Naive B cell (primary cell): ENCODE results near the gene UCHL5. TPM values are rescaled to one million over a fixed set of nuclear protein-coding genes. Genes with fewer than 3 reads are reported as not detected.
A peak's percentile ranks its signal among the peaks of the same experiment; 100 is the strongest.
"Not testable (repeated sequence)": the region's sequence is repeated elsewhere in the genome, so short reads cannot be mapped to it uniquely, and the experiment has no call there.

Experiments used
- ATAC-seq, 2 donors: fragments of 150-1000 bp; cut with Tn5 transposase; 2 replicates each; pipeline ENCODE4 v1.10.0; 2021; ENCODE audit warnings: low read depth in 2 of 2, mild to moderate bottlenecking in 2 of 2, moderate library complexity in 2 of 2
- DNase-seq: peaks from one replicate; pipeline ENCODE4 v3.0.0; 2022
- H3K27ac Mint-ChIP-seq, 6 donors: one replicate each; pipeline ENCODE4 v1.8.0; 2020 to 2022; ENCODE audit warnings: mild to moderate bottlenecking in 6 of 6, mixed read lengths in 6 of 6, moderate library complexity in 5 of 6, inconsistent platforms in 2 of 6
- H3K27me3 Mint-ChIP-seq, 3 donors: one replicate each; pipeline ENCODE4 v1.8.0; 2021 to 2022; ENCODE audit warnings: mixed read lengths in 3 of 3, mild to moderate bottlenecking in 1 of 3
- H3K36me3 Mint-ChIP-seq, 2 donors: one replicate each; pipeline ENCODE4 v1.8.0; 2020 to 2022; ENCODE audit warnings: mixed read lengths in 2 of 2, inconsistent platforms in 1 of 2, mild to moderate bottlenecking in 1 of 2
- H3K4me1 Mint-ChIP-seq, 3 donors: one replicate each; pipeline ENCODE4 v1.8.0; 2020 to 2022; ENCODE audit warnings: mixed read lengths in 3 of 3, inconsistent platforms in 1 of 3, mild to moderate bottlenecking in 1 of 3, moderate library complexity in 1 of 3
- H3K4me3 Mint-ChIP-seq, 8 donors: one replicate each; pipeline ENCODE4 v1.8.0; 2020 to 2022; ENCODE audit warnings: mild to moderate bottlenecking in 8 of 8, mixed read lengths in 8 of 8, moderate library complexity in 8 of 8, inconsistent platforms in 2 of 8
- H3K9me3 Mint-ChIP-seq, 7 donors: one replicate each; pipeline ENCODE4 v1.8.0; 2020 to 2022; ENCODE audit warnings: mixed read lengths in 7 of 7, mild to moderate bottlenecking in 5 of 7, inconsistent platforms in 2 of 7, moderate library complexity in 1 of 7
- polyA plus RNA-seq, 6 donors: library from polyadenylated mRNA; unstranded; fragments of 300-500 nt; fragmentation: Illumina TruSeq; gene quantifications; one replicate each; pipeline ENCODE4 v1.2.3, GENCODE V29; 2021; ENCODE audit warnings: low read depth in 6 of 6

UCHL5 gene
- polyA plus RNA-seq, 6 donors from 2014 or later, result 40.8 to 59.5 (median 45.0) TPM

DNA sequence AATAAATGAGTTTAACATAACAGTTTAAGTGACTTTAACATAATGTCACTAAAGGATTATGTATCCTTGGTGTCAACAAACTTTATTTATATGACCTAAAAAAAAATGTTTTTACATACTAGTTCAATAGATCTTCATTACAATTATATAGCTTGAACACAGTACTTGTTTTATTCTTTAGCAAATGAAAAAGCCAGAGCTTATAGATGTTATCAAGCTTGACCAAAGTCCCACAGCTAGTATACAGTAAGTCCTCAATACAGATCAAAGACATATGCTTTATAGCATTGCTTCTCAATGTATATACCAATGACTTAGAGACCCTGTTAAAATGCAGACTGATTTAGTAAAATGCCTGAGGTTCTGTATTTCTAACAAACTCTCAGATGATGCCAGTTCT is 42.4 kb downstream of the UCHL5 start:
- DNase-seq (no peak), ATAC-seq (no peak)
- H3K9me3 Mint-ChIP-seq, result no peaks in the 10 kb centered on the region
- no peaks in the 10 kb centered on the region for H3K36me3 Mint-ChIP-seq
- no peaks in the 10 kb centered on the region for H3K27me3 Mint-ChIP-seq
- no peaks in the 10 kb centered on the region for H3K4me1 Mint-ChIP-seq
- no peak overlapping the region for H3K27ac Mint-ChIP-seq
- no peak overlapping the region for H3K4me3 Mint-ChIP-seq

DNA sequence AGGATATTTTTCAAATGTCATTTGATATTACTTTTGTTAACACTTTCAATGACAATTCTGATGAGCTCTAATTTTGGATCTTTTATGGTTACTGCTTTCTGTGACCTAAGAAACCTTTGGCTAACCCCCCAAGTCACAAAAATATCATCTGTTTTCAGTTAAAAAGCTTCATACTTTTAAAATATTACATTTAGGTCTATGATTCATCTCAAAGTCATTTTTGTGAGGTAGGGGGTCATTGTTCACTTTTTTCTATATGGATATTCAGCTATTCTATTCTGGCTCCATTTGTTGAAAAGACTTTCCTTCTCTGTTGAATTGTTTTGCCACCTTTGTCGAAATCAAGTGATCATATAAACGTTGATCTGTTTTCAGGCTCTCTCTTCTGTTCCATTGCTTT is 44.8 kb downstream of the UCHL5 start:
- no peak overlapping the region for H3K4me3 Mint-ChIP-seq
- H3K27ac Mint-ChIP-seq, result peak overlapping the region in 1 of 6 donors; percentile 58
- H3K9me3 Mint-ChIP-seq, result no peaks in the 10 kb centered on the region
- H3K4me1 Mint-ChIP-seq, result no peaks in the 10 kb centered on the region
- no peaks in the 10 kb centered on the region for H3K36me3 Mint-ChIP-seq
- no peaks in the 10 kb centered on the region for H3K27me3 Mint-ChIP-seq
- DNase-seq, result no peak
- no peak for ATAC-seq

DNA sequence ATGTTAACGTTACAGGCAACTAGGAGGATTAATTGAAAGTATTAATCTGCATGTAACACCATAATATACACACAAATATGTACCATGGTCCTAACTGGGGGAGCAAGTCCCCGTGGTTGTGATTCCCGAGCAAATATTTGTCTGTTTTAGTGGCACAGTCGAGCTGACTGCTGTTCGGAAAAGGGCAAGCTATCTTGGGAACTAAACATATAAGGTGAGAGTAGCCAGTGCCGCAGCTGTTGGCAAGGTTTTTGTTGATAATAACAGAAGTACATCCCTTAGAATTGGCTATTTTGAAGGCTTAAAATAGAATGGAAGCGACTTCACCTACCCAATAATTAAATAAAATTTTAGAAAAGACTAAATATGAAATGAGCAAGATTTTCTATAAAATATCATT is 45.5 kb downstream of the UCHL5 start:
- Mint-ChIP-seq H3K4me1 (no peaks in the 10 kb centered on the region), H3K27me3 (no peaks in the 10 kb centered on the region), H3K27ac (no peak overlapping the region), H3K9me3 (no peaks in the 10 kb centered on the region), H3K36me3 (no peaks in the 10 kb centered on the region), H3K4me3 (no peak overlapping the region)
- DNase-seq (no peak), ATAC-seq (no peak)

DNA sequence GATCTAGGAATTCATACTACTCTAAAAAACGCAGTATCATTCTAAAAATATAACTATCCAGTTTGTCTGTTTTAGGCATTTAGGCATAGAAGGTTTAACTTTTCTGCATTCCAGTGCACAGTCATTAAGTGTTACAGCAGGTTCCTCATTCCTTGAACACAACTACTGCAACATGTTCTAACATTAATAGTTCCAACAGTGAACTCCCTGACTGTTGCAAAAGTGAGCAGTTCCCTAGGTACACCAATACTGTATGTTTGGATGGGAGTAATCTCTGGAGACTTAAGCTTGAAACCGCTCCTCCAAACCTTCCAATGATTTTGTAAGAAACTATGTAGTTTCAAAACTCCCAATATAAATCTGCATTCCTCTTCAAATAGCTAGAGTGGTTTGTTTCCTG is 46.2 kb downstream of the UCHL5 start:
- no peaks in the 10 kb centered on the region for H3K9me3 Mint-ChIP-seq
- DNase-seq (no peak), ATAC-seq (no peak)

DNA sequence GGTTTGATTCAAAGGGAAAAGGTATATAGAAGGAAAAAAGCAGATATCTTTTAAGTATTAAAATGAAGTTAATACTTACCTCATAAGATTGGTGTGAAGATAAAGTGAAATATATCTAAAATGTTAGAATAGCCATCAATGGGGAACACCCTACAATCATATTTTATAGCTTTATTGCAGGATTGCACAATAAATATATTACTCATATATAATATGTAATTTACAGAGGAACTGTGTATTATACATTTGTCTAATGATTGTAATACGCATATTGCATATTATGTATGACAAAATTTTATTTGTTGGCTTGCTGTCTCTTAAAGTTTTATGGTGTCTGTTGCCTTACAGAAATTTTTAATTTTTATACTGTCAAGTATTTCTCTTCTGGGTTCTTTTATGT is 47.8 kb downstream of the UCHL5 start:
- no peak for DNase-seq
- Mint-ChIP-seq H3K36me3 (no peaks in the 10 kb centered on the region), H3K9me3 (peaks cover 0 to 2% (median 0%) of the 10 kb centered on the region in 7 donors), H3K27ac (peak overlapping the region in 1 of 6 donors; percentile 12), H3K4me1 (no peaks in the 10 kb centered on the region), H3K4me3 (no peak overlapping the region), H3K27me3 (no peaks in the 10 kb centered on the region)
- no peak for ATAC-seq

More for the DNA sequence above, 46.2 kb downstream of the UCHL5 start:
- H3K4me3 Mint-ChIP-seq, result no peak overlapping the region
- no peak overlapping the region for H3K27ac Mint-ChIP-seq
- H3K4me1 Mint-ChIP-seq, result no peaks in the 10 kb centered on the region
- H3K27me3 Mint-ChIP-seq, result no peaks in the 10 kb centered on the region
- no peaks in the 10 kb centered on the region for H3K36me3 Mint-ChIP-seq

DNA sequence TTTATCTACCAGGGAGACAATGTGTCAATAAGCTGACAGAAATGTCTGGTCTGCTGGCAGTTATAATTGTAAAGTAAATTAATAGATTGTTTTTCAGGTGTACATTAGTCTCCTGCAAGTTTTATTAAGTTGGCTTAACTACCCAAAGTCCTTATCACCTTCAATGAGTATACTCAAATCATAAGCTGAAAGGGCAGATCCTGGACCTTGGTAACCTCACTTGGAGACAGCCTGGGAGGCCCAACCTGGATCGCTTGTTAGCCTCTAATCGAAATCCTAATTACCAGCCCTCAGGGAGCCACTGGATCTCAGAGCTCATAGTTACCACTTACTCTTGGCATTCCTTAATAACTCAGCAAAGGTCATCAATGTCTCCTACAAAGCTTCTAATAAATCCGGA is 49.7 kb downstream of the UCHL5 start:
- no peaks in the 10 kb centered on the region for H3K27me3 Mint-ChIP-seq
- ATAC-seq, result no peak
- peaks cover 0 to 6% of the 10 kb centered on the region in 2 donors for H3K36me3 Mint-ChIP-seq
- peak overlapping the region in 1 of 6 donors; percentile 22 for H3K27ac Mint-ChIP-seq
- H3K4me1 Mint-ChIP-seq, result peaks cover 0 to 4% (median 0%) of the 10 kb centered on the region in 3 donors
- no peak for DNase-seq
- no peak overlapping the region for H3K4me3 Mint-ChIP-seq
- H3K9me3 Mint-ChIP-seq, result peaks cover 0 to 11% (median 8%) of the 10 kb centered on the region in 7 donors

DNA sequence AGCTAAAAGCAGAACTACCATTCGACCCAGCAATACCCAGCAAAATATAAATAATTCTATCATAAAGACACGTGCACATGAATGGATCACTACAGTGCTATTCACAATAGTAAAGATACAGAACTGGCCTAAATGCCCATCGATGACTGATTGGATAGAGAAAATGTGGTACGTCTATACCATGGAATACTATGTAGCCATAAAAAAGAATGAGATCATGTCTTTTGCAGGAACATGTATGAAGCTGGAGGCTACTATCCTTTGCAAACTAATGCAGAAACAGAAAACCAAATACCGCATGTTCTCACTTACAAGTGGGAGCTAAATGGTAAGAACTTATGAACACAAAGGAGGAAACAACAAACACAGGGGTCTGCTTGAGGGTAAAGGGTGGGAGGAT is 53.4 kb downstream of the UCHL5 start:
- peaks cover 17 to 23% of the 10 kb centered on the region in 2 donors for H3K36me3 Mint-ChIP-seq
- no peaks in the 10 kb centered on the region for H3K27me3 Mint-ChIP-seq
- H3K9me3 Mint-ChIP-seq, result peaks cover 0 to 17% (median 12%) of the 10 kb centered on the region in 7 donors
- no peak overlapping the region for H3K27ac Mint-ChIP-seq
- no peak overlapping the region for H3K4me3 Mint-ChIP-seq
- H3K4me1 Mint-ChIP-seq, result peaks cover 0 to 12% (median 4%) of the 10 kb centered on the region in 3 donors
- no peak for ATAC-seq
- no peak for DNase-seq

DNA sequence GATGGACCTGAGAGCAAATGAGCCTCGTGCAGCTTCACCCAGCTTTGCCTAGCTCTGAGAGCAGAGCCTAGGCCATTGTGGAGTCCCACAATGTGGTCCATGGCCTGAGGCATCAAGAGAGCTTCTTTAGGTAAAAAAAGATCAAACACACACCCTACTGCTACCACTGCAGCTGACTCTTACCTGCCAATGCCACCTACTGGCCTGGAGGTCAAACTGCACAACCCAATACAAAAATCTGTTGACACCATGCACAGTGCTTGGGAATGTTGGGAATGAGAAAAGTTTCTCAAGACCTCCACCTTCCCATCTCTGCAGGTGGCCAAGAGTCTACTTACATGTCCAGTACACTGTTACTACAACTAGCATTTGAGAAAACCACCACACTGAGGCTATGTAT is 60.6 kb downstream of the UCHL5 start:
- Mint-ChIP-seq H3K36me3 (peaks cover 31 to 61% of the 10 kb centered on the region in 2 donors), H3K4me1 (peaks cover 0 to 13% (median 0%) of the 10 kb centered on the region in 3 donors), H3K27me3 (no peaks in the 10 kb centered on the region), H3K9me3 (peaks cover 0 to 12% (median 6%) of the 10 kb centered on the region in 7 donors), H3K4me3 (no peak overlapping the region), H3K27ac (no peak overlapping the region)
- no peak for DNase-seq
- no peak for ATAC-seq

DNA sequence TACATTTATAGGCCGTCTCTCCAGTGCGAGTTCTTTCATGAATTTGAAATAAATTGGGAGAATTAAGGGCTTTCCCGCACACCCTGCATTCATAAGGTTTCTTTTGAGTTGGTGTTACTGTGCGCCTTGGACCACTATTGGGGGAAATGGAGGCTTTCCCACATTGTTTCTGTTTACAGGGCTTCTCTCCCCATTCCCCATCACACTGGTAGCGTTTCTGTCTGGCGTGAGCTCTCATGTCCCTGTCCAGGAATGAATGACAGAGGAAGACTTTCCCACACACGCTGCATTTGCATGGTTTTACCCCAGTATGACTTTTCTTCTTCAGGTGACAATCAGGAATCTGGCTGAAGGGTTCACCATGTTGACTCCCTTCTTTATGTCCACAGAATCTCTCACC is 65.0 kb downstream of the UCHL5 start:
- Mint-ChIP-seq H3K4me3 (no peak overlapping the region), H3K27ac (peak overlapping the region in 1 of 6 donors; percentile 49), H3K4me1 (no peaks in the 10 kb centered on the region), H3K9me3 (peaks cover 0 to 5% (median 2%) of the 10 kb centered on the region in 7 donors), H3K36me3 (peaks cover 26 to 33% of the 10 kb centered on the region in 2 donors), H3K27me3 (no peaks in the 10 kb centered on the region)
- no peak for ATAC-seq
- no peak for DNase-seq

DNA sequence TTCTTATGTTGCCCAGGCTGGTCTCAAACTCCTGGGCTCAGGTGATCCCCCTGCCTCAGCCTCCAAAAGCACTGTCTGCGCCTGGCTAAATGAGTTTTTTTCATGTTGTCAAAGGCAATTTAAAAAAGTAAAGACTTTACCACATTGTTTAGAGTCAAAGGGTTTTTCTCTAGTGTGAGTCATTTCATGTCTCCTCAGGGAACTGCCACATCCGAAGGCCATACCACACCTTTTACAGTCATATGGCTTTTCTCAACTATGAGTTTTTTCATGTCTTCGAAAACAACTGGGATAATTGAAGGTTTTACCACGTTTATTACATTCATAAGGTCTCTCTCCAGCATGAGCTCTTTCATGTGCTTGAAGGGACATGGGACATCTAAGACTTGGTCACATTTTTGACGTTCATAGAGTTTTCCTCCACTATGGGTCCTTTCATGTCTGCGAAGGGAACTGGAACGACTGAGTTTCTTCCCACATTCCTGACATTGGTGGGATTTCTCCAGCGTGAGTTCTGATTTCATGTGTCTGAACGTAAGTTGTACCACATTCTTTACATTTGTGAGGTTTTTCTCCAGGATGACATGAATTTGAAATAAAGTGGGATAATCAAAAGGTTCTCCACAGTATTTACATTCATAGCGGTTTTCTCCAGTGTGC is 65.6 kb downstream of the UCHL5 start:
- Mint-ChIP-seq H3K9me3 (peaks cover 0 to 4% (median 0%) of the 10 kb centered on the region in 7 donors), H3K27ac (no peak overlapping the region), H3K27me3 (no peaks in the 10 kb centered on the region), H3K4me1 (no peaks in the 10 kb centered on the region), H3K36me3 (peaks cover 20 to 32% of the 10 kb centered on the region in 2 donors), H3K4me3 (no peak overlapping the region)
- DNase-seq (no peak), ATAC-seq (no peak)

DNA sequence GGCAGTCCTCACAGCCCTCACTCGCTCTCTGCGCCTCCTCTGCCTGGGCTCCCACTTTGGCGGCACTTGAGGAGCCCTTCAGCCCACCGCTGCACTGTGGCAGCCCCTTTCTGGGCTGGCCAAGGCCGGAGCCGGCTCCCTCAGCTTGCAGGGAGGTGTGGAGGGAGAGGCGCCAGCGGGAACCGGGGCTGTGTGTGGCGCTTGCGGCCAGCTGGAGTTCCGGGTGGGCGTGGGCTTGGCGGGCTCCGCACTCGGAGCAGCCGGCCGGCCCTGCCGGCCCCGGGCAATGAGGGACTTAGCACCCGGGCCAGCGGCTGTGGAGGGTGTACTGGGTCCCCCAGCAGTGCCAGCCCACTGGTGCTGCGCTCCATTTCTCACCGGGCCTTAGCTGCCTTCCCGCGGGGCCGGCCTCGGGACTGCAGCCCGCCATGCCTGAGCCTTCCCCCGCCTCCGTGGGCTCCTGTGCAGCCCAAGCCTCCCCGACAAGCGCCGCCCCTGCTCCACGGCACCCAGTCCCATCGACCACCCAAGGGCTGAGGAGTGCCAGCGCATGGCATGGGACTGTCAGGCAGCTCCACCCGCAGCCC is 72.3 kb downstream of the UCHL5 start:
- DNase-seq, H3K27me3 Mint-ChIP-seq, H3K4me3 Mint-ChIP-seq, H3K27ac Mint-ChIP-seq, ATAC-seq, H3K36me3 Mint-ChIP-seq, H3K9me3 Mint-ChIP-seq, H3K4me1 Mint-ChIP-seq: not testable (repeated sequence)

DNA sequence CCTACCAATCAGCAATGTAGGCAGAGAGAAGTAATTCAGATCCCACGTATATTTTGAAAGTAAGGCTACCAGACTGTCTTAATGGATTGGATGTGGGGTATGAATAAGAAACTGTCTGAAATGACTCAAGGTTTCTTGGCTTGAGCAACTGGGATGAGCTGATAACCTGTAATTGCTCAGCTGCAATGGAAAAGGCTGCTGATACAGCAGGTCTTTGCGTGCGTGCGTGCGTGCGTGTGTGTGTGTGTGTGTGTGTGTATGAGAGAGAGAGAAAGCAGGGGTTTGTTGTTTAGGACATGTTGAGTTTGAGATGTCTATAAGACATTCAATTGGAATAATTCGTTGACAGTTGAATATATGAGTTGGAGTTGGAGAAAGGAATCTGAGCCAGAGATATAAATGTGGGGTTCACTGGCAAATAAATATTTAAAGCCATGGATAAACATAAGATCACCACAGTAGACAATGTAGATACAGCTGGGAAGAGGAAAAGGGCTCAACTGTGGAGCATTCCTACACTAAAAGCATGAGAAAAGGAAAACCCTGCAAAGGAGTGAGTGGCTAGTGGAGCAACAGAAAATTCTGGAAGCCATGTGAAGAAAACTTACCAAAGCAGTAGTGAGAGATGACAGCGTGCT is 72.9 kb downstream of the UCHL5 start:
- DNase-seq (no peak), ATAC-seq (no peak)
- Mint-ChIP-seq H3K27me3 (no peaks in the 10 kb centered on the region), H3K27ac (no peak overlapping the region), H3K4me3 (no peak overlapping the region), H3K36me3 (peaks cover 6 to 8% of the 10 kb centered on the region in 2 donors), H3K9me3 (peaks cover 0 to 4% (median 0%) of the 10 kb centered on the region in 7 donors), H3K4me1 (no peaks in the 10 kb centered on the region)

DNA sequence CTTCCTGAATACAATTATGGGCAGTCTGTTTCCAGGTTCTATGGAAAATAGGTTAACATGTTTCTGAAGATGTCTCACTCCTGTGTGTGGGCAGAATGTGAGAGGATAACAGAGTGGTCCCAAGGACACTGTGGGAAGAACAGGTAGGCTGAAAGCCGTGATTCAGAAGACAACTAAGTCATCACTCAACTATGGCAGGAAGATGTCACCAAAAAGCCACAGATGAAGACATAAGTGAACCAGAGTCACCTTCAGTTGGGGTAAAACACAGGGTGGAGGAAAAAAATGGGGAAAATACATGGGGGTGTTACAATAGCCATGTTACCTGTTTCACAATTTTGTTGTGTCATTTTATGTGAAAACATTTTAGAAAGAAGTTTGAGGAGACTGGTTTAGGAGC is 75.1 kb downstream of the UCHL5 start:
- H3K27ac Mint-ChIP-seq, result no peak overlapping the region

More for the DNA sequence above, 75.1 kb downstream of the UCHL5 start:
- no peak for DNase-seq
- no peak for ATAC-seq
- H3K4me1 Mint-ChIP-seq, result no peaks in the 10 kb centered on the region
- H3K4me3 Mint-ChIP-seq, result no peak overlapping the region
- H3K9me3 Mint-ChIP-seq, result peaks cover 0 to 4% (median 0%) of the 10 kb centered on the region in 7 donors
- H3K27me3 Mint-ChIP-seq, result no peaks in the 10 kb centered on the region
- H3K36me3 Mint-ChIP-seq, result peaks cover 11 to 15% of the 10 kb centered on the region in 2 donors
